MM.1S (cell line): ENCODE data around the gene LRRC61.
"Not testable (repeated sequence)": the region's sequence is repeated elsewhere in the genome, so short reads cannot be mapped to it uniquely, and the experiment has no call there.

Experiments used
- DNase-seq: peaks from one replicate; pipeline ENCODE4 v3.0.0-alpha.2; 2015
- H2AFZ ChIP-seq: fragments of 300-600 bp; sonication (generic); 2 replicates; pipeline ENCODE4 v1.6.0; 2016; ENCODE audit warnings: antibody characterized with exemption, low read length
- H3F3A ChIP-seq: fragments of 300-600 bp; sonication (generic); 2 replicates; pipeline ENCODE4 v1.6.1; 2016; ENCODE audit warnings: mild to moderate bottlenecking, antibody characterized with exemption, low read length, moderate library complexity, mixed read lengths; ENCODE audit not compliant: insufficient read depth
- H3K27ac ChIP-seq: fragments of 300-600 bp; sonication (generic); 2 replicates; pipeline ENCODE4 v1.5.1; 2016; ENCODE audit warnings: mild to moderate bottlenecking, low read length
- H3K27me3 ChIP-seq: fragments of 300-600 bp; sonication (generic); replicated peaks from 2 replicates; pipeline ENCODE4 v1.6.0; 2016; ENCODE audit warnings: low read length; ENCODE audit not compliant: insufficient read depth
- H3K36me3 ChIP-seq: fragments of 300-600 bp; sonication (generic); replicated peaks from 2 replicates; pipeline ENCODE4 v1.6.1; 2016; ENCODE audit warnings: mild to moderate bottlenecking, low read length, mixed read lengths; ENCODE audit not compliant: insufficient read depth
- H3K4me1 ChIP-seq: fragments of 300-600 bp; sonication (generic); 2 replicates; pipeline ENCODE4 v1.6.1; 2016; ENCODE audit warnings: low read length, mixed read lengths
- H3K4me2 ChIP-seq: fragments of 300-600 bp; sonication (generic); 2 replicates; pipeline ENCODE4 v1.6.0; 2016; ENCODE audit warnings: low read depth, low read length
- H3K4me3 ChIP-seq: fragments of 300-600 bp; sonication (generic); 2 replicates; pipeline ENCODE4 v1.5.1; 2016; ENCODE audit warnings: low read length, mixed read lengths
- H3K79me2 ChIP-seq: fragments of 300-600 bp; sonication (generic); 2 replicates; pipeline ENCODE4 v1.6.1; 2016; ENCODE audit warnings: mixed run types, low read length, mixed read lengths
- H3K9ac ChIP-seq: fragments of 300-600 bp; sonication (generic); 2 replicates; pipeline ENCODE4 v1.6.1; 2016; ENCODE audit warnings: low read length, mixed read lengths
- H3K9me2 ChIP-seq: fragments of 300-600 bp; sonication (generic); replicated peaks from 2 replicates; pipeline ENCODE4 v1.6.1; 2016; ENCODE audit warnings: mild to moderate bottlenecking, low read length, mixed read lengths; ENCODE audit not compliant: insufficient read depth
- H3K9me3 ChIP-seq: fragments of 300-600 bp; sonication (generic); replicated peaks from 2 replicates; pipeline ENCODE4 v1.6.1; 2016; ENCODE audit warnings: mild to moderate bottlenecking, low read length, mixed read lengths; ENCODE audit not compliant: insufficient read depth
- H4K20me1 ChIP-seq: fragments of 300-600 bp; sonication (generic); 2 replicates; pipeline ENCODE4 v1.6.1; 2016; ENCODE audit warnings: mild to moderate bottlenecking, low read length, moderate library complexity, mixed read lengths; ENCODE audit not compliant: insufficient read depth
- CTCF ChIP-seq: fragments of 300-600 bp; sonication (generic); IDR thresholded peaks from 2 replicates; pipeline ENCODE4 v1.5.1; 2016; ENCODE audit warnings: antibody characterized with exemption, low read length, mixed read lengths

LRRC61 gene

GRCh38 chr7:150285849-150286754 lies 37.1 kb upstream of the LRRC61 start:
- H3K9me3 ChIP-seq, H3F3A ChIP-seq, H3K79me2 ChIP-seq, H3K27me3 ChIP-seq, H3K4me1 ChIP-seq, H3K4me3 ChIP-seq, H3K9ac ChIP-seq, H3K4me2 ChIP-seq, H3K27ac ChIP-seq, H4K20me1 ChIP-seq, H2AFZ ChIP-seq, DNase-seq, H3K36me3 ChIP-seq, H3K9me2 ChIP-seq: not testable (repeated sequence)
- TF ChIP-seq CTCF: peak; percentile 50

GRCh38 chr7:150287815-150288214 lies 35.3 kb upstream of the LRRC61 start:
- H3F3A ChIP-seq, H3K4me1 ChIP-seq, H3K9me2 ChIP-seq, DNase-seq, H3K9ac ChIP-seq, H4K20me1 ChIP-seq, H2AFZ ChIP-seq, H3K4me3 ChIP-seq, H3K27ac ChIP-seq, H3K9me3 ChIP-seq, H3K36me3 ChIP-seq, H3K79me2 ChIP-seq, H3K27me3 ChIP-seq, H3K4me2 ChIP-seq: not testable (repeated sequence)

GRCh38 chr7:150288816-150289215 lies 34.3 kb upstream of the LRRC61 start:
- not testable (repeated sequence) for H3F3A ChIP-seq, H3K36me3 ChIP-seq, H3K4me1 ChIP-seq, H3K27me3 ChIP-seq, H2AFZ ChIP-seq, H4K20me1 ChIP-seq, H3K4me3 ChIP-seq, H3K9me3 ChIP-seq, H3K9me2 ChIP-seq, H3K4me2 ChIP-seq, DNase-seq, H3K79me2 ChIP-seq, H3K27ac ChIP-seq, H3K9ac ChIP-seq

- H3K9me2 ChIP-seq, H4K20me1 ChIP-seq, H3K4me1 ChIP-seq, DNase-seq, H3K9ac ChIP-seq, H3K36me3 ChIP-seq, H3K4me3 ChIP-seq, H3K79me2 ChIP-seq, H3K27ac ChIP-seq, H3K27me3 ChIP-seq, H2AFZ ChIP-seq, H3K9me3 ChIP-seq, H3K4me2 ChIP-seq, H3F3A ChIP-seq: not testable (repeated sequence)
Observed at GRCh38 chr7:150290317-150290716, 32.8 kb upstream of the LRRC61 start.

GRCh38 chr7:150295027-150295426 lies 28.1 kb upstream of the LRRC61 start:
- H3K9me2 ChIP-seq, H3K9ac ChIP-seq, H3K9me3 ChIP-seq, H3F3A ChIP-seq, H3K79me2 ChIP-seq, H2AFZ ChIP-seq, H3K4me1 ChIP-seq, H3K27me3 ChIP-seq, DNase-seq, H3K4me2 ChIP-seq, H4K20me1 ChIP-seq, H3K4me3 ChIP-seq, H3K36me3 ChIP-seq, H3K27ac ChIP-seq: not testable (repeated sequence)

GRCh38 chr7:150295614-150296013 lies 27.5 kb upstream of the LRRC61 start:
- DNase-seq, H3K9ac ChIP-seq: not testable (repeated sequence)

GRCh38 chr7:150296802-150297201 lies 26.4 kb upstream of the LRRC61 start:
- H3K9me3 ChIP-seq, H3K9me2 ChIP-seq, H3K4me3 ChIP-seq, DNase-seq, H3F3A ChIP-seq, H3K4me1 ChIP-seq, H3K79me2 ChIP-seq, H3K27me3 ChIP-seq, H3K4me2 ChIP-seq, H3K36me3 ChIP-seq, H3K9ac ChIP-seq, H4K20me1 ChIP-seq, H3K27ac ChIP-seq, H2AFZ ChIP-seq: not testable (repeated sequence)

More at GRCh38 chr7:150295614-150296013, 27.5 kb upstream of the LRRC61 start:
- H3K4me2 ChIP-seq, H3K4me3 ChIP-seq, H3K36me3 ChIP-seq, H3K9me2 ChIP-seq, H4K20me1 ChIP-seq, H3K27me3 ChIP-seq, H3K4me1 ChIP-seq, H3F3A ChIP-seq, H3K9me3 ChIP-seq, H2AFZ ChIP-seq, H3K79me2 ChIP-seq, H3K27ac ChIP-seq: not testable (repeated sequence)
